Suprapubic skin (tissue), 3 donors: Measurements from ENCODE around the gene SV2A.
"Not testable (repeated sequence)": the region's sequence is repeated elsewhere in the genome, so short reads cannot be mapped to it uniquely, and the experiment has no call there.

Source experiments
- EP300 ChIP-seq: sonication (generic); formaldehyde crosslinking; IDR thresholded peaks from one replicate; pipeline ENCODE4 v1.6.1; 2017; ENCODE audit warnings: antibody characterized with exemption
- POLR2A ChIP-seq, 2 donors: fragments of 450-650 bp; IDR thresholded peaks; one replicate each; pipeline ENCODE4 v1.6.1; 2017; ENCODE audit warnings: antibody characterized with exemption in 2 of 2, mild to moderate bottlenecking in 2 of 2, moderate library complexity in 2 of 2
- TF ChIP-seq, protein P1 (sequence below), 2 donors: fragments of 200-600 bp in 1 of 2; fragments of 450-650 bp in 1 of 2; sonication (generic) in 1 of 2; IDR thresholded peaks; one replicate each; pipeline ENCODE4 v1.5.1; 2016 to 2019; ENCODE audit warnings: antibody characterized with exemption in 2 of 2, mild to moderate bottlenecking in 1 of 2, moderate library complexity in 1 of 2

DNA sequence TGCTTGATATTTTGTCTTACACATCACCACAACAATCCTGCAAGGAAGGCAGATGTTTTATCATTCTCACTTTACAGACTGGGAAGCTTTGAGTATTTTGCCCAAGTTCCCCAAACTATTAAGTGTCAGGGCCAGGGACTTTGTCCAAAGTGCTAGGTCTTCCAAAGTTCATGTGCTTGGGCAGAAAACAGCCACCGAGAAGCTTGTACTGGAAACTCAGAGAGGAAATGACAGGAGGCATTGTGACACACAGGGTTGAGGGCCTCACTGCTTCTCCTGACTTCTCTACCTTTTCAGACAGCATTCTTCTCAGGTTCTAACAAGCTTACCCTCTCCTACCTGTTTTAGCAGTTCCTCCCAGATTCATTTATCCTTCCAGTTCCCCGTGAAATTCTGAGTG lies 50.8 kb downstream of the SV2A start:
- TF ChIP-seq, protein P1, sequence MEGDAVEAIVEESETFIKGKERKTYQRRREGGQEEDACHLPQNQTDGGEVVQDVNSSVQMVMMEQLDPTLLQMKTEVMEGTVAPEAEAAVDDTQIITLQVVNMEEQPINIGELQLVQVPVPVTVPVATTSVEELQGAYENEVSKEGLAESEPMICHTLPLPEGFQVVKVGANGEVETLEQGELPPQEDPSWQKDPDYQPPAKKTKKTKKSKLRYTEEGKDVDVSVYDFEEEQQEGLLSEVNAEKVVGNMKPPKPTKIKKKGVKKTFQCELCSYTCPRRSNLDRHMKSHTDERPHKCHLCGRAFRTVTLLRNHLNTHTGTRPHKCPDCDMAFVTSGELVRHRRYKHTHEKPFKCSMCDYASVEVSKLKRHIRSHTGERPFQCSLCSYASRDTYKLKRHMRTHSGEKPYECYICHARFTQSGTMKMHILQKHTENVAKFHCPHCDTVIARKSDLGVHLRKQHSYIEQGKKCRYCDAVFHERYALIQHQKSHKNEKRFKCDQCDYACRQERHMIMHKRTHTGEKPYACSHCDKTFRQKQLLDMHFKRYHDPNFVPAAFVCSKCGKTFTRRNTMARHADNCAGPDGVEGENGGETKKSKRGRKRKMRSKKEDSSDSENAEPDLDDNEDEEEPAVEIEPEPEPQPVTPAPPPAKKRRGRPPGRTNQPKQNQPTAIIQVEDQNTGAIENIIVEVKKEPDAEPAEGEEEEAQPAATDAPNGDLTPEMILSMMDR (IDR thresholded peaks at IDR 0.05) = not testable (repeated sequence)
- TF ChIP-seq POLR2A (IDR thresholded peaks at IDR 0.05); EP300: not testable (repeated sequence)
